GDM1 (cell line): Measurements from ENCODE around the gene CEP152.

ENCODE experiments used
- DNase-seq: peaks from one replicate; lab custom pipeline; 2025; lab: John Stamatoyannopoulos, UW

CEP152 gene

GRCh38 chr15:48765022-48765421 is 45.8 kb downstream of the CEP152 start:
- no peak for DNase-seq

- no peak for DNase-seq
These were observed 49.3 kb downstream of the CEP152 start for GRCh38 chr15:48761393-48762158.

- DNase-seq, result no peak
These were observed 50.9 kb downstream of the CEP152 start for GRCh38 chr15:48759921-48760320.

GRCh38 chr15:48757661-48758060 is 53.2 kb downstream of the CEP152 start:
- no peak for DNase-seq

GRCh38 chr15:48754011-48754410 is 56.9 kb downstream of the CEP152 start:
- no peak for DNase-seq

GRCh38 chr15:48751595-48751994 is 59.3 kb downstream of the CEP152 start:
- no peak for DNase-seq

- DNase-seq, result no peak
These were observed 62.3 kb downstream of the CEP152 start for GRCh38 chr15:48748535-48748934.

GRCh38 chr15:48733615-48734014 is 77.3 kb downstream of the CEP152 start:
- DNase-seq, result no peak

- DNase-seq, result no peak
These were observed 80.4 kb downstream of the CEP152 start for GRCh38 chr15:48730506-48730905.

- DNase-seq, result no peak
These were observed 86.9 kb downstream of the CEP152 start for GRCh38 chr15:48723969-48724368.

- no peak for DNase-seq
These were observed 87.9 kb downstream of the CEP152 start for GRCh38 chr15:48722764-48723661.

- DNase-seq, result no peak
These were observed 89.6 kb downstream of the CEP152 start for GRCh38 chr15:48721061-48721810.

GRCh38 chr15:48720646-48721045 is 90.2 kb downstream of the CEP152 start:
- no peak for DNase-seq

- DNase-seq, result no peak
These were observed 91.2 kb downstream of the CEP152 start for GRCh38 chr15:48719668-48720067.

GRCh38 chr15:48718646-48719045 is 92.2 kb downstream of the CEP152 start:
- DNase-seq, result no peak

GRCh38 chr15:48717458-48717857 is 93.4 kb downstream of the CEP152 start:
- no peak for DNase-seq

GRCh38 chr15:48712546-48712945 is 98.3 kb downstream of the CEP152 start:
- no peak for DNase-seq

- no peak for DNase-seq
These were observed 99.8 kb downstream of the CEP152 start for GRCh38 chr15:48710952-48711495.

GRCh38 chr15:48708641-48709040 is 102.2 kb downstream of the CEP152 start:
- no peak for DNase-seq

GRCh38 chr15:48705381-48705780 is 105.5 kb downstream of the CEP152 start:
- DNase-seq, result no peak

GRCh38 chr15:48703544-48703943 is 107.3 kb downstream of the CEP152 start:
- DNase-seq, result no peak

GRCh38 chr15:48702569-48703236 is 108.2 kb downstream of the CEP152 start:
- DNase-seq, result no peak
